Measurements from ENCODE around the gene ZNF33A.
"Not testable (repeated sequence)": the region's sequence is repeated elsewhere in the genome, so short reads cannot be mapped to it uniquely, and the experiment has no call there.

The ZNF33A gene

GRCh38 chr10:38010119-38010903 is at the start of gene ZNF33A:
Gene ZNF33A, plus strand, starts transcription at chr10:38010675. Its CDS starts 1,667 bp downstream, at chr10:38012342.
- Mint-ChIP-seq H3K36me3 (peaks cover 8% of the 10 kb centered on the region), H3K27ac (peak within 1 kb of the TSS; percentile 100), H3K4me1 (peaks cover 40% of the 10 kb centered on the region), H3K27me3 (no peaks in the 10 kb centered on the region), H3K4me3 (peak within 1 kb of the TSS; percentile 91), H3K9me3 (no peaks in the 10 kb centered on the region)

- Mint-ChIP-seq H3K9me3 (peaks cover 15% of the 10 kb centered on the region), H3K36me3 (peaks cover 57% of the 10 kb centered on the region), H3K27ac (no peak overlapping the region), H3K4me1 (no peaks in the 10 kb centered on the region), H3K27me3 (no peaks in the 10 kb centered on the region), H3K4me3 (no peak overlapping the region)
Measured at GRCh38 chr10:37965006-37965405, 45.5 kb upstream of the ZNF33A start.

GRCh38 chr10:37972396-37972795 is 38.1 kb upstream of the ZNF33A start:
- Mint-ChIP-seq H3K27ac (no peak overlapping the region), H3K4me1 (peaks cover 25% of the 10 kb centered on the region), H3K9me3 (no peaks in the 10 kb centered on the region), H3K27me3 (no peaks in the 10 kb centered on the region), H3K36me3 (peaks cover 24% of the 10 kb centered on the region), H3K4me3 (no peak overlapping the region)

- no peaks in the 10 kb centered on the region for H3K9me3 Mint-ChIP-seq
- peak overlapping the region; percentile 95 for H3K27ac Mint-ChIP-seq
- H3K36me3 Mint-ChIP-seq, result peaks cover 3% of the 10 kb centered on the region
- H3K27me3 Mint-ChIP-seq, result no peaks in the 10 kb centered on the region
- H3K4me3 Mint-ChIP-seq, result peak overlapping the region; percentile 94
- H3K4me1 Mint-ChIP-seq, result peaks cover 25% of the 10 kb centered on the region
Measured at GRCh38 chr10:37975401-37975991, 35.0 kb upstream of the ZNF33A start.

GRCh38 chr10:37976091-37976879 is 34.2 kb upstream of the ZNF33A start, which contains the start of gene ZNF25:
Gene ZNF25, minus strand, starts transcription at chr10:37976647. Its CDS starts 4,925 bp downstream, at chr10:37971722.
- peaks cover 25% of the 10 kb centered on the region for H3K4me1 Mint-ChIP-seq
- H3K27me3 Mint-ChIP-seq, result no peaks in the 10 kb centered on the region
- no peaks in the 10 kb centered on the region for H3K9me3 Mint-ChIP-seq
- H3K36me3 Mint-ChIP-seq, result no peaks in the 10 kb centered on the region
- H3K4me3 Mint-ChIP-seq, result peak within 1 kb of the TSS; percentile 94
- peak within 1 kb of the TSS; percentile 95 for H3K27ac Mint-ChIP-seq

- peaks cover 25% of the 10 kb centered on the region for H3K4me1 Mint-ChIP-seq
- peak overlapping the region; percentile 94 for H3K4me3 Mint-ChIP-seq
- H3K27me3 Mint-ChIP-seq, result no peaks in the 10 kb centered on the region
- H3K27ac Mint-ChIP-seq, result peak overlapping the region; percentile 95
- no peaks in the 10 kb centered on the region for H3K9me3 Mint-ChIP-seq
- H3K36me3 Mint-ChIP-seq, result no peaks in the 10 kb centered on the region
Measured at GRCh38 chr10:37976880-37977203, 33.6 kb upstream of the ZNF33A start.

- no peaks in the 10 kb centered on the region for H3K36me3 Mint-ChIP-seq
- H3K9me3 Mint-ChIP-seq, result no peaks in the 10 kb centered on the region
- H3K4me3 Mint-ChIP-seq, result no peak overlapping the region
Measured at GRCh38 chr10:37991655-37992054, 18.8 kb upstream of the ZNF33A start.

GRCh38 chr10:37992083-37992482 is 18.4 kb upstream of the ZNF33A start:
- Mint-ChIP-seq H3K9me3 (no peaks in the 10 kb centered on the region), H3K27me3 (no peaks in the 10 kb centered on the region), H3K27ac (no peak overlapping the region), H3K4me3 (no peak overlapping the region), H3K4me1 (no peaks in the 10 kb centered on the region), H3K36me3 (no peaks in the 10 kb centered on the region)

More at GRCh38 chr10:37991655-37992054, 18.8 kb upstream of the ZNF33A start:
- H3K4me1 Mint-ChIP-seq, result no peaks in the 10 kb centered on the region
- no peaks in the 10 kb centered on the region for H3K27me3 Mint-ChIP-seq
- H3K27ac Mint-ChIP-seq, result no peak overlapping the region

- H3K27me3 Mint-ChIP-seq, H3K27ac Mint-ChIP-seq, H3K4me1 Mint-ChIP-seq, H3K4me3 Mint-ChIP-seq, H3K36me3 Mint-ChIP-seq, H3K9me3 Mint-ChIP-seq: not testable (repeated sequence)
Measured at GRCh38 chr10:37998920-37999319, 11.6 kb upstream of the ZNF33A start.

GRCh38 chr10:38000474-38000873 is 10.0 kb upstream of the ZNF33A start:
- not testable (repeated sequence) for H3K4me3 Mint-ChIP-seq, H3K27ac Mint-ChIP-seq, H3K27me3 Mint-ChIP-seq, H3K4me1 Mint-ChIP-seq, H3K9me3 Mint-ChIP-seq, H3K36me3 Mint-ChIP-seq

- H3K4me1 Mint-ChIP-seq, result no peaks in the 10 kb centered on the region
- no peaks in the 10 kb centered on the region for H3K9me3 Mint-ChIP-seq
- no peak overlapping the region for H3K27ac Mint-ChIP-seq
- H3K27me3 Mint-ChIP-seq, result no peaks in the 10 kb centered on the region
- no peak overlapping the region for H3K4me3 Mint-ChIP-seq
- H3K36me3 Mint-ChIP-seq, result no peaks in the 10 kb centered on the region
Measured at GRCh38 chr10:38003026-38003425, 7.4 kb upstream of the ZNF33A start.

- Mint-ChIP-seq H3K27me3 (no peaks in the 10 kb centered on the region), H3K9me3 (no peaks in the 10 kb centered on the region), H3K36me3 (no peaks in the 10 kb centered on the region), H3K27ac (no peak overlapping the region), H3K4me3 (no peak overlapping the region), H3K4me1 (no peaks in the 10 kb centered on the region)
Measured at GRCh38 chr10:38003588-38003987, 6.9 kb upstream of the ZNF33A start.

GRCh38 chr10:38007551-38007950 is 2.9 kb upstream of the ZNF33A start:
- H3K36me3 Mint-ChIP-seq, result no peaks in the 10 kb centered on the region
- H3K27me3 Mint-ChIP-seq, result no peaks in the 10 kb centered on the region
- H3K4me1 Mint-ChIP-seq, result peaks cover 21% of the 10 kb centered on the region
- no peaks in the 10 kb centered on the region for H3K9me3 Mint-ChIP-seq
- no peak overlapping the region for H3K4me3 Mint-ChIP-seq
- H3K27ac Mint-ChIP-seq, result no peak overlapping the region

- Mint-ChIP-seq H3K36me3 (no peaks in the 10 kb centered on the region), H3K9me3 (no peaks in the 10 kb centered on the region), H3K27ac (no peak overlapping the region), H3K27me3 (no peaks in the 10 kb centered on the region), H3K4me1 (peaks cover 24% of the 10 kb centered on the region), H3K4me3 (no peak overlapping the region)
Measured at GRCh38 chr10:38007991-38008390, 2.5 kb upstream of the ZNF33A start.

GRCh38 chr10:38016354-38016753 is 5.9 kb downstream of the ZNF33A start:
- H3K9me3 Mint-ChIP-seq, result peaks cover 5% of the 10 kb centered on the region
- H3K4me1 Mint-ChIP-seq, result peaks cover 62% of the 10 kb centered on the region
- H3K27ac Mint-ChIP-seq, result no peak overlapping the region
- no peaks in the 10 kb centered on the region for H3K27me3 Mint-ChIP-seq
- H3K4me3 Mint-ChIP-seq, result no peak overlapping the region
- peaks cover 36% of the 10 kb centered on the region for H3K36me3 Mint-ChIP-seq

- Mint-ChIP-seq H3K36me3 (peaks cover 45% of the 10 kb centered on the region), H3K27ac (peak overlapping the region; percentile 51), H3K4me1 (peaks cover 43% of the 10 kb centered on the region)
- not testable (repeated sequence) for H3K9me3 Mint-ChIP-seq, H3K27me3 Mint-ChIP-seq, H3K4me3 Mint-ChIP-seq
Measured at GRCh38 chr10:38019124-38019523, 8.6 kb downstream of the ZNF33A start.

Measured in activated naive CD4-positive, alpha-beta T cell treated with anti-CD3 and anti-CD28 coated beads, Interleukin-2, amount 50 U/mL, for 24 hours (primary cell).